ENCODE data around the gene CEP112.
A peak's percentile ranks its signal among the peaks of the same experiment; 100 is the strongest.

Gene CEP112

DNA sequence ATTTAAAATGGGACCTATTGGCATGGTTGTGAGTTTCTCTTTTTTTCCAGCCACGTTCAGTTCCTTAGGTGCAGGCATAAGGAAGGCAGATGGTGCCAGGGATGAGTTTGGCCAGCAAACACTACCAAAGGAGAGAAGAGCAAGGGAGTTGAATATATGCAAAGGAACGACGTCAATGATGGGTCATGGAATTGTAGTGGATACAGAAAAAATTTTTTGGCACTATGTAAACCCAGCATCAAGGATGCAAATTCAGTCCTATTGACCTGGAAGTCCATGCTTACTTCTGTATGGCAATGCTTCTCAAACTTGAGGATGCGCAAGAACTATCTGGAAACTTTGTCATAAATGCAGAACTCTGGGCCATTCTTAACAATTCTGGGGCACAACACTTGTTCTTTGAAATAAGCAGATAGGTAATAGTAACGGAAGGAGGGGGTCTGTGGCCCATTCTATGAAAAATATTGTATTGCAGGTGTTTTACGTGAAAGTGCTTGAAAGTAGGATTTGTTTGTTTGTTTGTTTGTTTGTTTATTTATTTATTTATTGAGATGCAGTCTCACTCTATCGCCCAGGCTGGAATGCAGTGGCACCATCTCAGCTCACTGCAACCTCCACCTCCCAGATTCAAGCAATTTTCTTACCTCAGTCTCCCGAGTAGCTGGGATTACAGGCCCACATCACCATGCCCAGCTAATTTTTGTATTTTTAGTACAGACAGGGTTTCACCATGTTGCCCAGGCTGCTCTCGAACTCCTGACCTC, 19.3 kb upstream of the CEP112 start:
- DNase-seq (ENCODE audit: low read depth in 3 of 3): no peak

DNA sequence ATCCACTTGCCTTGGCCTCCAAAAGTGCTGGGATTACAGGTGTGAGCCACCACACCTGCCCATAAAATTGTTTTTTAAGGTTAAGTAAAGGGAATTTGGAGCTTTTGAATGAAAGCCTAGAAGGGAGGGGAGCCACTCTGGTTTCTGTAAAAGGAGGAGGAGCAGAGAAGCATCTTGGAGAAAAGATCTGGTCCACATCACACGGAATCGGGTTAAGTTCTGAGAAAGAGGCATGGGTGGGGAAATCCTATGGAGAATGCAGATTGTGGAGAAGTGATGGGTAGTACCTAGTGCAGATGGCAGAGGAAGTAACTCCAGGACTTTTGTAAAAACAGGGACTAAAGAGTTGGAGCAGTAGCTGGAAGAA, 18.3 kb upstream of the CEP112 start:
- DNase-seq (ENCODE audit: low read depth in 3 of 3): no peak

GRCh38 chr17:66207936-66208335, 16.0 kb upstream of the CEP112 start:
- DNase-seq (ENCODE audit: low read depth in 3 of 3): no peak

DNA sequence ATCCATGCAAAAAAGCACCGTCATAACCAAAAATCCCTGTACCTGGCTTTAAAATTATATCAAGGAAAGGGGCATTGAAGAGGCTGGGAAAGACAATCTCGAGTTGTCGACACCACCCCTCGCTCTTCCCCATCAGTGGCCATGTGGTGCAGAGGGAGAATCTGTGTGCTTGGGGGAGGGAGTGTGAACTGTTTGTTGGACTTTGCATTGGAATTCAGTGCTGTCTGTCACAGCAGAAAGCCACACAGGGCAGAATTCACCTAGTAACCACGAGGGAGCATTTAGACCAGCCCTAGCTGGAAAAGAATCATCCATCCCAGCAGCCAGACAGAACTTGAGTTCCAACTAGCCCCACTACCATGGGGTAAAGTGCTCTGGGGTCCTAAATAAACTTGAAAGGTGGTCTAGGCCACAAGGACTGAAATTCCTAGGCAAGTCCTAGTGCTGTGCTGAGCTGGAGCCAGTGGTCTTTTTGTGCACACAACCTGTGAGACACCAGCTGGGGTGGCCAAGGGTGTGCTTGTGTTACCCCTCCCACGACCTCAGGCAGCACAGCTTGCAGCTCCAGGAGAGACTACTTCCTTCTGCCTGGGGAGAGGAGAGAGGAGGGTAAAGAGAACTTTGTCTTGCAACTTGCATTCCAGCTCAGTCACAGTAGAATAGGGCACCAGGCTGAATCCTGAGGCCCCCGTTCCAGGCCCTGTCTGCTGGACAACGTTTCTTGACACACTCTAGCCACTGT, 11.5 kb upstream of the CEP112 start:
- DNase-seq (ENCODE audit: low read depth in 3 of 3): no peak

- DNase-seq (ENCODE audit: low read depth in 3 of 3): peak; percentile 22 to 40 (median 38)
These were observed 8.8 kb upstream of the CEP112 start for GRCh38 chr17:66200685-66201092.

GRCh38 chr17:66198242-66198641, 6.3 kb upstream of the CEP112 start:
- DNase-seq (ENCODE audit: low read depth in 3 of 3): no peak

DNA sequence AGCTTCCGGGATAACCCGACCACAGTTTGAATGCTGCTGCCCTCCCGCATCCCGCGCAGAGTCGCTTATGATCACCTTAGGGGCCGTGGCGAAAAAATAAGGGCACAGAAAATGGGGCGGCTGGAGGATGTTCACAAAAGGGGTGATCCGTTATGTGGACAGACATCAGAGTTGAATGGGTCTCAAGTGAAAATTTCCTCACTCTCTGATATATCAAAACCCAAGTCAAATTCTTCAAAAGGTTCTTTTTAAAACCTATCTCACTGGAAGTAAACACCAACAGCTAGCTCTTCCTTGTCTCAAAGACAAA, 400 bp upstream of the CEP112 start:
- DNase-seq (ENCODE audit: low read depth in 3 of 3): no peak

GRCh38 chr17:66190738-66191592, 968 bp downstream of the CEP112 start:
- no peak for DNase-seq (ENCODE audit: low read depth in 3 of 3)

- DNase-seq (ENCODE audit: low read depth in 3 of 3): no peak
These were observed 4.2 kb downstream of the CEP112 start for GRCh38 chr17:66187718-66188117.

DNA sequence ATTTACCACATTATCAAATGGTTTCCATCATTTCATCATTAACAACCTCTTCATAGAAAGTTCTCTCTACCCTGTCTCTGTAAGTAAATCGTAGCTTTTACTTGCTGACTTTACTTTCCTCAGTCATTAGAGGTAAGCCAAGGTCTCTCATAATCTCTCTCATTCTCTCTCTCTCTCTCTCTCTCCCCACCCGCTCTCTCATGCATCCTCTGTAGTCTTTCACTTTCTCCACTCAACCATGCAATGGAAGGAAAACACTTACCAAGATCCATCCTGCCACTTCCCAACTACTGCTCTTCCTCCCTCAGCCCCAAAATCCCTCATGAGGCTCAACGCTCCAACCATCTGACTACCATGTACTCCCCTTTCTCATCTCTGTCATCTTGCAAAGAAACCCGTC, 6.1 kb downstream of the CEP112 start:
- DNase-seq (ENCODE audit: low read depth in 3 of 3): no peak

- DNase-seq (ENCODE audit: low read depth in 3 of 3): no peak
These were observed 7.5 kb downstream of the CEP112 start for GRCh38 chr17:66184392-66184791.

- no peak for DNase-seq (ENCODE audit: low read depth in 3 of 3)
These were observed 8.4 kb downstream of the CEP112 start for GRCh38 chr17:66183529-66183928.

GRCh38 chr17:66178642-66179041, 13.3 kb downstream of the CEP112 start:
- DNase-seq (ENCODE audit: low read depth in 3 of 3): no peak

- no peak for DNase-seq (ENCODE audit: low read depth in 3 of 3)
These were observed 14.9 kb downstream of the CEP112 start for GRCh38 chr17:66177048-66177447.

DNA sequence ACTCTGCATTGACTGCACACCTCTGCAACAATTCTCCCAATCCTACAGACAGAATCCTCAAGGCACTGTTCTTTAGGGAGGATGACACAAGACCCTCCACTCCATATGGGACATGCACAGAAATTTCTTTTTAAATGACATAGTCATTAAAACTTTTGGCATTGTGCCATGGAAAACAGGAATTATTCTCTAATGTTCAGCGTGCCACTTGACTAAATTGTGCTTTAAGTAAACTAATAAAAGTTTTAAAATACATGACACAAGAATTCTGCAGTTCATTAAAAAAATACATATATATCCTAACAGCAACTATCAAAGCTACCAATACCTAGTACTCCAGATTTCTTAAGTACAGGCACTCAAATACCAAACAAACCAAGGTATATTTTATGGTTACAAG, 16.0 kb downstream of the CEP112 start:
- DNase-seq (ENCODE audit: low read depth in 3 of 3): no peak

- DNase-seq (ENCODE audit: low read depth in 3 of 3): no peak
These were observed 19.2 kb downstream of the CEP112 start for GRCh38 chr17:66172691-66173223.

- no peak for DNase-seq (ENCODE audit: low read depth in 3 of 3)
These were observed 19.8 kb downstream of the CEP112 start for GRCh38 chr17:66172144-66172543.

DNA sequence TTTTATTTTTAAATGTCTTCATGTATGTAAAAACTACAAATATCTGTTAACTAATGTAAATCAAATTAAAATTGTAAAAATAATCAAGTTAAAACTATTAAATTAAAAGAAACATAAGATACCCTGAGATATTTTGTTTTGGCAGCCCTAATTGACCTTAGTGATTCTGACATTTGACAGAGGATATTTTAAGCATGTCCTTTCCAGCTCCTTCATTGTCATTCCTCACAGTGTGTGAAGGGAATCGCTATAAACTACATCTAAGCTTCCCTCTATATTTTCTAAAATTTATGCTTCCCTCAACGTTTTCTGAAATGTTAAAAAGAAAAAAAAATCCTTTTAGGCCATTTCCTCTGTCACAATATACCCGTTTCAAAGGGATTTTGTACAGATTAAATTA, 20.2 kb downstream of the CEP112 start:
- no peak for DNase-seq (ENCODE audit: low read depth in 3 of 3)

- no peak for DNase-seq (ENCODE audit: low read depth in 3 of 3)
These were observed 20.8 kb downstream of the CEP112 start for GRCh38 chr17:66171172-66171571.

DNA sequence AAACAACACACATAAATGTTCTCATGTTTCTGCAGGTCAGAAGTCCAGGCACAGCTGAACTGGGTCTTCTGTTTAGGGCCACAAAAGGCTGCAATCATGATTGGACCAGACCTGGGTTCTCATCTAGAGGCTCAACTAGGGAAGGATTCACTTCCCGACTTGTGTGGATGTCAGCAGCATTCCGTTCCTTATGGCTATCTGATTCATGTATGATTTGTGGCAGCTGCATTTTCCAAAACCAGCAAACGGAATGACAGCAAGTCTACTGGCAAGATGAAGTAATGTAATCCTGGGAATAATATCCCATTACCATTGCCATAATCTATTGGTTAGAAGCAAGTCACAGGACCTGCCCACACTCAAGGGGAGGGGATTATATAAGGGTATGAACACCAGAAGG, 22.1 kb downstream of the CEP112 start:
- DNase-seq (ENCODE audit: low read depth in 3 of 3): no peak

GRCh38 chr17:66167189-66167815, 24.6 kb downstream of the CEP112 start:
- DNase-seq (ENCODE audit: low read depth in 3 of 3): no peak

GRCh38 chr17:66165537-66166123, 26.3 kb downstream of the CEP112 start:
- no peak for DNase-seq (ENCODE audit: low read depth in 3 of 3)

All from stimulated activated CD4-positive, alpha-beta T cell treated with anti-CD3 and anti-CD28 coated beads, TNF-alpha, amount 100 ng/mL, for 24 hours (primary cell).